Thymus (tissue), 11 donors: ENCODE measurements around the gene BCL7C. TPM values are rescaled to one million over a fixed set of nuclear protein-coding genes. Genes with fewer than 3 reads are reported as not detected.

Experiments
- DNase-seq, 9 donors: peaks; one replicate each; pipeline ENCODE4 v3.0.0-alpha.2; 2013; ENCODE audit warnings: low spot score in 9 of 9, low read depth in 6 of 9, missing footprints in 1 of 9
- H3K27ac ChIP-seq, 2 donors: one replicate each; pipeline ENCODE4 v1.5.1; 2013; ENCODE audit warnings: control low read depth in 1 of 2, low read depth in 1 of 2, low read length in 1 of 2, mild to moderate bottlenecking in 1 of 2, moderate library complexity in 1 of 2
- H3K27me3 ChIP-seq, 2 donors: one replicate each; pipeline ENCODE4 v1.5.1; 2013; ENCODE audit warnings: low read length in 1 of 2; ENCODE audit not compliant: control insufficient read depth in 2 of 2, insufficient read depth in 1 of 2
- H3K36me3 ChIP-seq, 2 donors: one replicate each; pipeline ENCODE4 v1.5.1; 2013; ENCODE audit warnings: low read length in 1 of 2, mild to moderate bottlenecking in 1 of 2, moderate library complexity in 1 of 2; ENCODE audit not compliant: control insufficient read depth in 2 of 2, insufficient read depth in 2 of 2
- H3K4me1 ChIP-seq, 2 donors: one replicate each; pipeline ENCODE4 v1.5.1; 2013; ENCODE audit warnings: low read length in 2 of 2; ENCODE audit not compliant: control insufficient read depth in 2 of 2, insufficient read depth in 2 of 2
- H3K4me3 ChIP-seq, 2 donors: one replicate each; pipeline ENCODE4 v1.5.1; 2013; ENCODE audit warnings: low read length in 2 of 2, control low read depth in 1 of 2, mild to moderate bottlenecking in 1 of 2
- H3K9me3 ChIP-seq, 2 donors: one replicate each; pipeline ENCODE4 v1.5.1; 2013; ENCODE audit warnings: low read length in 1 of 2, mild to moderate bottlenecking in 1 of 2; ENCODE audit not compliant: control insufficient read depth in 2 of 2, insufficient read depth in 1 of 2
- WGBS: extraction: QIAGEN DNeasy Blood & Tissue Kit; methylation state at CpG from one replicate; pipeline ENCODE4 v1.1.7; 2013; 5-methylcytosine and 5-hydroxymethylcytosine counted together
- polyA plus RNA-seq: library from polyadenylated mRNA; stranded (reverse); fragments of 200-250 nt; gene quantifications from one replicate; pipeline ENCODE4 v1.2.3, GENCODE V29; 2013
- total RNA-seq: library from RNA; stranded (reverse); fragments of 120-200 nt; gene quantifications from one replicate; pipeline ENCODE4 v1.2.4, GENCODE V29; 2013
- donor health status: healthy.

The BCL7C gene
- total and polyA plus RNA-seq, 2 donors, result 26.7 to 29.2 TPM

DNA sequence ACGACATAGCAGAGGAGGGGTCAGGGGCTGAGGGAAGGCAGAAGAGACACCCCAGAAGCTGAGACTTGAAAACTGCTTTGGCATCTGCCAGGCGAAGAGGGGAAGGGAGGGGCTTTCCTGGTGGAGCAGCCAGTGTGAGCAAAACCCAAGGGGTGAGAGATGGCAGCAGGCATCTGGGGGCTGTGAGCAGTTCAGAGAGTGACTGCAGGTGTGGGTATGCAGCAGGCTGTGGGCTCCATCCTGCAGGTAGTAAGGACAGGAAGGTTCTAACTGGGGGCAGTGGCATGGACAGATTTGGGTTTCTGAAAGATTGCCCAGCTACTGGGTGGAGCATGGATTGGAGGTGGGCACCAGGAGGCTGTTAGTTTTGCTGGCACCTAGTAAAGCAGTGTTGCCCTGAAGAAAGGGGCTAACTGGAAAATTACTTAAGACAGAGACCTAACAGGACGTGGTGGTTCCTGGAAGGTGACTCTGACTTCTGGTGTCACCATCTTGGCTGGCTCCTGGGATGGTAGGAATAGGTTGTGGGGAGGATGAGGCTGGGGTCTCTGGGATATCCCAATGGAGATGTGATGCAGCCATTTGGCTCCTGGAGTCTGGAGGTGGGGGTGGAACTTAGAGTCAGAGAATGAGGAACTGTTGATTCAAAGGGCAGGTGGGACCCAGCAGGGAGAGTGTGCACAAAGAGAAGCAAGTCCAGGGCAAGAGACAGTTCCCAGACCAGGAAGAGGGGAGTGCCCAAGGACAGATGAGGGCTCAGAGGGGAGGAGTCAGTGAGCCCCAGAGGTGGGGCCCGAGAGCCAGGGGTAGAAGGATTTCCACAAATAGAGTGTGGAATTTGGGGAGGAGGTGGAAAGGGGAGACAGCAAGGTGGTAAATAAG lies 11.2 kb downstream of the BCL7C start:
- peaks cover 0 to 13% of the 10 kb centered on the region in 2 donors for H3K4me1 ChIP-seq
- H3K27ac ChIP-seq, result no peak overlapping the region
- no peaks in the 10 kb centered on the region for H3K27me3 ChIP-seq
- peaks cover 14 to 30% of the 10 kb centered on the region in 2 donors for H3K36me3 ChIP-seq
- H3K9me3 ChIP-seq, result no peaks in the 10 kb centered on the region
- H3K4me3 ChIP-seq, result no peak overlapping the region
- WGBS, result 80% methylated on average over 4 of the region's 4 CpGs
- no peak for DNase-seq

- peak overlapping the region; percentile 94 to 95 for H3K4me3 ChIP-seq
- no peak for DNase-seq
- peaks cover 0 to 11% of the 10 kb centered on the region in 2 donors for H3K36me3 ChIP-seq
- H3K9me3 ChIP-seq, result no peaks in the 10 kb centered on the region
- 96% methylated on average over 5 of the region's 5 CpGs for WGBS
- H3K27me3 ChIP-seq, result no peaks in the 10 kb centered on the region
- H3K27ac ChIP-seq, result peak overlapping the region; percentile 96 to 99
- peaks cover 15 to 21% of the 10 kb centered on the region in 2 donors for H3K4me1 ChIP-seq
These were observed 17.0 kb downstream of the BCL7C start for GRCh38 chr16:30876867-30877266.

DNA sequence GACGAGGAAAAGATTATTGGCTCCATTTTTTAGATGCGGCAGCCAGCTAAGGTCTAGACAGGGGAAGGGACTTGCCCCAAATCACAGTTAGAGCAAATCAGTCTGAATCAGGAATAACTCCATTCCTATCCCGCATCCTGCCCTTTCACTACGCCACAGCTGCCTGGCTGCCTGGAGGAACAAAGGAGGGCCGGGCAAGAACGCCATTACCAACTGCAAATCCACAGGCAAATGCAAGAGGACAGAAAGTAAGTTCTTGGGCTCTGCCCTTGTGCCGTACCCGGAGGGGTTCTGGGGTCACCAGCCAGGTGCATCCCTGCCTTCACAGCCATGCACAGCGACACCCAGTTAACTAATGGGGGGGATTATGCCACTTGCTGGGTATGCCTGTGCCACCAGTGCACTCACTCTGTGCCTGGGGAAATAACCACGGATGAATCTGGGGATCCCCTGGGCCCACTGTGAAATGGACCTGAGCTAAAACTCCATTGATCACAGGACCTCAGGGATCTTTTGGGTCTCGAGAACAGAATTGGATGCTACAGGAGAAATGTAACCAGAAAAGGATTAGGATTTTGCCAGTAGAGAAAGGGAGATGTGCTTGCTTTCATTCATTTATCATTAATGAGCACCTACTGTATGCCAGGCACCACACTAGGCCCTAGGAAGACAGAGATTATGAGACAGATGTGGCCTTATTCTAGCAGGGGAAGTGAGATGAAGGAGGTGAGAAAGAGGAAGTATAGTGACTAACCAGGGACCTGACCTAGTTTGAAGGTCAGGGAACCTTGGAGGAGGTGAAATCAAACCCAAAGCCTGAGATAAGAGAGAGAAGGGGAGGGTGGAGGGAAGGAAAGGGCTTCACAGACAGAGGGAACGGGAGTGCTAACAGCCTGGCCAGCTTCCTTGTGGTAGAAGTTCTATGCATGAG lies 17.7 kb downstream of the BCL7C start:
- peaks cover 0 to 11% of the 10 kb centered on the region in 2 donors for H3K36me3 ChIP-seq
- peaks cover 15 to 20% of the 10 kb centered on the region in 2 donors for H3K4me1 ChIP-seq
- peak overlapping the region; percentile 94 to 95 for H3K4me3 ChIP-seq
- H3K9me3 ChIP-seq, result no peaks in the 10 kb centered on the region
- no peaks in the 10 kb centered on the region for H3K27me3 ChIP-seq
- H3K27ac ChIP-seq, result peak overlapping the region; percentile 96 to 99
- WGBS, result 13% methylated on average over 12 of the region's 12 CpGs
- peak in 3 of 9 donors; percentile 37 to 73 (median 54) for DNase-seq

DNA sequence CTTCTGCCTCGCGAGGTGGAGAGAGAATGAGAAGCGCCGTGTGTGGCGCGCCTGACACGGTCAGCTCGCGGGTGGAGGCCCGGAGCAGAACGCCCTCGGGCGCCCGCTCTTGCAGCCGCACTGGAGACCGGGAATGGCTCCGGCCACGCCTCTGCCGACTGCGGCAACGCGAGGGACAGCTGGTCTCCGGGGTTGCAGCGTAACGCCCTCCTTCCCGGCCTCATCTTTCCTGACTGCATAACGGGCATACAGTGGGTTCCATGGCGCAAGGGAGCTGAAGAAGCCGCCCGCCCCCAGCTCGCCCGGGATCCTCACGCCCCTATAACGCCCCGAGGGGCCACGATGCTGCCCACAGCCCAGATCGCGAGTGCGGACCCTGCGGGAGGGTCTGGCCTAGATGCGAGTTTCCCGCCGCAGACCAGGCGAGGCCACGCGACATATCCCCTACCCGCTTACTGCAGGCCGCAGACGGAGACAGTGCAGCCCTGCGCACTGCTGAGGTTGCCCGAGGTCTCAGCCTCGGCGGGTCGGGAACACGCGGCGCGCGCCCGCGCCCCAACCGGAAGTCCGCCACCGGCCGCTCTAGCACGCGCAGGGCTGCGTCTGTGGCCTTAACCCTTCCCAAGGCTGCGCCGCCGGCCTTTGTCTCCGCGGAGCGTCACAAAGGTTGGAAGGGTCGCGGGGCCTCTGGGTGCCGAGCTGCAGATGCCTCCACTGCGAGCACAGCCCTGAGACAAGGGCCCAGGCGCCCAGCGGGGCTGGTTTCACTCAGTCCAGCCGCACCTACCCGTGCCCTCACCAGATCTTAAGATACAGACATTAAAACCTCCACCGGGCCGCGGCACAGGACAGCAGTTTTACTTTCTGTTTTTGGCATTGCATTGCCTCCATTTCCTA lies 18.8 kb downstream of the BCL7C start:
- Histone ChIP-seq H3K27ac (peak overlapping the region; percentile 96 to 99), H3K4me3 (peak overlapping the region; percentile 94 to 95), H3K36me3 (peaks cover 0 to 9% of the 10 kb centered on the region in 2 donors), H3K9me3 (no peaks in the 10 kb centered on the region), H3K27me3 (no peaks in the 10 kb centered on the region), H3K4me1 (peaks cover 15 to 20% of the 10 kb centered on the region in 2 donors)
- peak; percentile 76 to 95 (median 87) for DNase-seq
- WGBS, result under 1% methylated on average over 85 of the region's 85 CpGs

GRCh38 chr16:30874244-30874820 lies 19.5 kb downstream of the BCL7C start:
- peaks cover 15 to 20% of the 10 kb centered on the region in 2 donors for H3K4me1 ChIP-seq
- peak overlapping the region; percentile 96 to 99 for H3K27ac ChIP-seq
- peak overlapping the region; percentile 94 to 95 for H3K4me3 ChIP-seq

GRCh38 chr16:30870904-30871303 lies 23.0 kb downstream of the BCL7C start:
- DNase-seq, result no peak
- Histone ChIP-seq H3K9me3 (no peaks in the 10 kb centered on the region), H3K36me3 (no peaks in the 10 kb centered on the region), H3K27ac (no peak overlapping the region), H3K4me3 (no peak overlapping the region), H3K27me3 (no peaks in the 10 kb centered on the region), H3K4me1 (peaks cover 6% of the 10 kb centered on the region in 2 donors)
- WGBS, result 99% methylated on average over 6 of the region's 6 CpGs

More at GRCh38 chr16:30874244-30874820, 19.5 kb downstream of the BCL7C start:
- Histone ChIP-seq H3K36me3 (peaks cover 0 to 7% of the 10 kb centered on the region in 2 donors), H3K27me3 (no peaks in the 10 kb centered on the region), H3K9me3 (no peaks in the 10 kb centered on the region)
- DNase-seq, result no peak
- WGBS, result 41% methylated on average over 23 of the region's 23 CpGs

DNA sequence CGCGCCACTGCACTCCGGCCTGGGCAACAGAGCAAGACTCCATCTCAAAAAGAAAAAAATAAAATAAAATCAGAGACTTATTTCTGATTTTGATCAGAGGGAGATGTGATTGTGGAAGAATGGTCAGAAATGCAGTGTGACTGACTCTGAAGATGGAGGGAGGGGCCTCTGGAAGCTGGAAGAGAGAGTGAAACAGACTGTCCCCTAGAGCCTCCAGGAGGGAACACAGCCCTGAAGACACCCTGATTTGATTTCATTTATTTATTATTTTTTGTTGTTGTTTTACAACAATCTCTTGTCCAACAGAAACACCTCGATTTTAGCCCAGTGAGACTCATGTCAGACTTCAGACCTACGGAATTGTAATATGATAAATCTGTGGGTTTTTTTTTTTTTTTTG lies 26.1 kb downstream of the BCL7C start:
- no peak for DNase-seq
- Histone ChIP-seq H3K4me3 (no peak overlapping the region), H3K27ac (no peak overlapping the region), H3K36me3 (no peaks in the 10 kb centered on the region), H3K9me3 (no peaks in the 10 kb centered on the region), H3K27me3 (no peaks in the 10 kb centered on the region), H3K4me1 (no peaks in the 10 kb centered on the region)
- WGBS, result 95% methylated on average over 5 of the region's 5 CpGs

DNA sequence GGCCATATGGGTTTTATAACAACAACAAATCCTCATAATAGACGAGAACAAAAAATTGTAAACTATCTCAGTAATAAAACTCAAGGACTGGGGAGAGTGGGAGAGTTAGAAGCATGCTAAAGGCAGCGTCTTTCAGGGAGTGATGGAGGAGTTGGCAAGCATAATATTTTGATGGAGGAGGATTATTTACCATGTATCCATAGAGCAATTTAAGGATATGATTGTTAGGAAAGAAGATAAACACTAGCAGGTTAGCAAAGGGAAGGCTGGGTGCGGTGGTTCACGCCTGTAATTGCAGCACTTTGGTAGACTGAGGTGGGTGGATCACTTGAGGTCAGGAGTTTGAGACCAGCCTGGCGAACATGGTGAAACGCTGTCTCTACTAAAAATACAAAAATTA lies 27.8 kb downstream of the BCL7C start:
- no peak for DNase-seq
- WGBS, result 81% methylated on average over 6 of the region's 6 CpGs

More for the DNA sequence above, 27.8 kb downstream of the BCL7C start:
- Histone ChIP-seq H3K4me3 (no peak overlapping the region), H3K27me3 (no peaks in the 10 kb centered on the region), H3K36me3 (no peaks in the 10 kb centered on the region), H3K9me3 (no peaks in the 10 kb centered on the region), H3K4me1 (no peaks in the 10 kb centered on the region), H3K27ac (no peak overlapping the region)
